Choroid plexus epithelial cell (primary cell): ENCODE data around the gene PLAC8L1.

Source experiments
- DNase-seq: peaks from one replicate; pipeline ENCODE4 v3.0.0-alpha.2; 2010; ENCODE audit warnings: low read depth
- H3K4me3 ChIP-seq: 2 replicates; pipeline ENCODE4 v1.5.1; 2011; ENCODE audit warnings: low read depth, mild to moderate bottlenecking, control low read depth, low read length, moderate library complexity
- TF ChIP-seq, protein P1 (sequence below): conservative IDR thresholded peaks from 2 replicates; pipeline ENCODE4 v1.5.1; 2011; ENCODE audit warnings: low read depth, mild to moderate bottlenecking, control low read depth, inconsistent platforms, low read length, moderate library complexity

The PLAC8L1 gene

DNA sequence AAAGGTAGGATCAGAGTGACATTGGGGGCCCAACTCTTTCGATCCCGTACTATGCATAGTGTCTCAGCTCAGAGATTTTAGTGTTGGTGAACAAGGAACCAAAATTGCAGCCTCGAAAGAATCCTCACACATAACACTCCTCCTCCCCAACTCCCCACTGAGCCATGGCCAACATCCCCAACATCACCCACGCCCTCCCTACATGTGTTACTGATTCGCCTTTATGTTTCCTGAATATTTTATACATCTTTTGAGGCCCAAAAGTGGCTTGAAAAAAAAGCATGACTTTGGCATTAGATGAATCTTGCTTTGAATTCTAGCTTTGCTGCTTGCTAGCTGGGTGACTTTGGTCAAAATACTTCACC, 45.2 kb downstream of the PLAC8L1 start:
- H3K4me3 ChIP-seq = no peak overlapping the region
- no peak for DNase-seq
- TF ChIP-seq, protein P1, sequence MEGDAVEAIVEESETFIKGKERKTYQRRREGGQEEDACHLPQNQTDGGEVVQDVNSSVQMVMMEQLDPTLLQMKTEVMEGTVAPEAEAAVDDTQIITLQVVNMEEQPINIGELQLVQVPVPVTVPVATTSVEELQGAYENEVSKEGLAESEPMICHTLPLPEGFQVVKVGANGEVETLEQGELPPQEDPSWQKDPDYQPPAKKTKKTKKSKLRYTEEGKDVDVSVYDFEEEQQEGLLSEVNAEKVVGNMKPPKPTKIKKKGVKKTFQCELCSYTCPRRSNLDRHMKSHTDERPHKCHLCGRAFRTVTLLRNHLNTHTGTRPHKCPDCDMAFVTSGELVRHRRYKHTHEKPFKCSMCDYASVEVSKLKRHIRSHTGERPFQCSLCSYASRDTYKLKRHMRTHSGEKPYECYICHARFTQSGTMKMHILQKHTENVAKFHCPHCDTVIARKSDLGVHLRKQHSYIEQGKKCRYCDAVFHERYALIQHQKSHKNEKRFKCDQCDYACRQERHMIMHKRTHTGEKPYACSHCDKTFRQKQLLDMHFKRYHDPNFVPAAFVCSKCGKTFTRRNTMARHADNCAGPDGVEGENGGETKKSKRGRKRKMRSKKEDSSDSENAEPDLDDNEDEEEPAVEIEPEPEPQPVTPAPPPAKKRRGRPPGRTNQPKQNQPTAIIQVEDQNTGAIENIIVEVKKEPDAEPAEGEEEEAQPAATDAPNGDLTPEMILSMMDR = no peak

DNA sequence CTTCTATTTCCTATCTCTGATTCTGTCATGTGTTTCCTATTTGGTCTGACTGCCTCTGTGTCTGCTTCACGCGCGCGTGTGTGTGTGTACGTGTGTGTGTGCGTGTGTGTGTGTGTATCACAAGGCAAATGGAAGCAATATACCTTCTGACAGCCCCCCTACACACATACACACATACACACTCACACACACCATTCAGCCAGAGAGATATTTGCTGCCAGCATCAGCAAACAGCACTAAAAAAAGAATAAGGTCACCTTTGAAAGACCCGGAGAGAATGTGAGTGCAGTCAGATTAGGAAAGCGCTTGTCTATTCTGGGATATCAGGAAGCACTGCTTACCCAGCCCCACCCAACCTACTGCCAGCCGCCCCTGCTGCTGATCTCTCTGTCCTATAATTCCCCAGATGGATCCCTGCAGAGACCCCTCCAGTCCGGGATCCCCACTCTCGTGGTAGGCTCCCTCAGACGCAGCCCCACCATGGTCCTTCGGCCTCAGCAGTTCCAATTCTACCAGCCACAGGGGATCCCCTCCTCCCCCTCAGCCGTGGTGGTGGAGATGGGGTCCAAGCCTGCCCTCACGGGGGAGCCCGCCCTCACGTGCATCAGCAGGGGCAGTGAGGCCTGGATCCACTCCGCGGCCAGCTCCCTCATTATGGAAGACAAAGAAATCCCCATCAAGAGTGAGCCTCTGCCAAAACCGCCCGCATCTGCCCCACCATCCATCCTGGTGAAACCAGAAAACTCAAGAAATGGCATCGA, 45.7 kb downstream of the PLAC8L1 start:
- peak; percentile 54 for DNase-seq
- TF ChIP-seq, protein P1 = no peak
- no peak overlapping the region for H3K4me3 ChIP-seq

DNA sequence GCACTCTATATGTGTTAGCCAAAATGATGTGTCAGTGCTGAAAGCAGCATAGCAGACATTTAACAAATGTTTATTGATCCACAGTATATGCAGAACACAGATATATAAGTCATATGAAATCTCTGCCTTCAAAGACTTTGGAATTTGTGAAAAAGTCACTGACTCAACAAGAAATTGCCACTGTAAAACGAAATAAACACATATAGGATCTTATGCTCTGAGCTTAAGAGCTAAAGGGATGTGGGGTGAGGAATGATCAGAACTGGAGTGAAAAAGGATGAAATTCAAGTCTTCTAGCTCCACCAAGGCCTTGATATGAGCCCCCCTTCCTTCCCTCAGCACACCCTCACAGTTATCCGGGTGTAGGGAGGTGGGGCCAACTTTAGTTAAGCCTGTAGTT, 49.9 kb downstream of the PLAC8L1 start:
- no peak overlapping the region for H3K4me3 ChIP-seq
- TF ChIP-seq, protein P1 = no peak
- no peak for DNase-seq

DNA sequence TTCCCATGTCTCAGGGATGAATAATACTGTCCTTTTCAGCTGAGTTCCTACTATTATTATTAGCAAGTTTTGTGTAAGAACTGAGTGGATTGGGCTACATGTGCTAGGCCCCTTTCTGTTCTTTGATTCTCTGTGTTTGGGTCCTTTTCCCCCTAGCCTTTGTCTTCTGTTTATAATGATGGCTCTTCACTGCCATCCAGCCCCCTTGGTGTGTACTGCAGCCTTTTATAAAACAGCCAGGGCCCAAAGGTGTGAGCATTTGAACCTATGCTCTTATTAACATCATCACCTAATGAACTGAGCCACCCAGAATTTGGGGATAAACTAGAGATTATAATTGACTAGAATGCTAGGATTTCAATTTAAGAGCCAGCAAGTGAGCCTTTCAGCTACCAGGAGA, 52.6 kb downstream of the PLAC8L1 start:
- H3K4me3 ChIP-seq = no peak overlapping the region
- DNase-seq = peak; percentile 26
- TF ChIP-seq, protein P1 = peak; percentile 65

DNA sequence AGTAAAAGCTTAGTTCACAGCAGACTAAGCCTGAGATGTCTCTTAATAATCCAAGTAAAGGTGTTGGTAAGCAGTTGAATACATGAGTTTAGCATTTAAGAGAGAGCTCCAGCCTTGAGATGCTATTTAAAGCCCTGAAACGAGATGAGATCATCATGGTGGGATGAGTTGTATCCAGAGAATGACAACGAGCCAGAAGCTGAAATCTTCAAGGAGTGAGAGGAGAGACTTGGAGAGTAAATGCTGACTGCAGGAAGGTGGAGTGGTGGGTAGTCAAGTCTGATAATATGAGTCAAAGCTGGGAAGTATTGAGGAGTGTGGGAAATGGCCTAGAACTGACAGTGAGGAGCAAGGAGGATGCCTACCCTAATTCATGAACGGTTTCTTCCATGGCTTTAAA, 53.7 kb downstream of the PLAC8L1 start:
- TF ChIP-seq, protein P1 = no peak
- H3K4me3 ChIP-seq = no peak overlapping the region
- peak; percentile 24 for DNase-seq

DNA sequence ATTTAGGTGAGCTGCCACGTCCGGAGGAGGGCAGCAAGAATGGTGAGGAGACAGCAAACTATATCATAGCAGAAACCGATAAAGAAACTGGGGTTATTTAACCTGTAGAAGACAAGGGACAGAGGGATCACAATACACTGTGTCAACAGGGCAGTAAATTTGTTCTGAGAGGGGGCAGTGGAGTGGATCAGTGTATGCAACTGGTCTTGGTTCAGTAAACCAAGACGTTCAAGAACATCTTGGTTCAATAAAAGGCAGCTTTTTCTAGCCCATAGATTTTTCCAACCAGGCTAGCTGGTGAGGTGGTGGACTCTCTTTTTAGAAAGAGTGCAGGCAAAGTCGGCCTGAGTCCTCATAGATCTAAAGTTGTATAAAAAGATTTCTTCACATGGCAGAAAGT, 55.3 kb downstream of the PLAC8L1 start:
- TF ChIP-seq, protein P1 = no peak
- DNase-seq = no peak
- H3K4me3 ChIP-seq = no peak overlapping the region

DNA sequence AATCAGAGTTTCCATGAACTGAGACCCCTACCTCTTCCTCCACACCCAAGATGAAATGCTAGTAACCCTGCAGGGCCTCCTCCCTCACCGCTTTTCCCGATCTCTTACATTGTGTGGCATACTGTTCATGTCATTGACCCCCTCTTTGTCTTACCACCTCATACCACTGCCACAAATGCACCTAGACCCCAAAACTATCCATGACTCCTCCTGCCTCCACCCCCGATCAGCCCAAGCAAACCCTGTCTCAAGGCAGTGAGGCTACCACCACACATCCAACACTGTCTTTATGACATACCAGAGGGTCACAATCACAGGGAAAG, 55.7 kb downstream of the PLAC8L1 start:
- no peak for DNase-seq
- TF ChIP-seq, protein P1 = no peak
- no peak overlapping the region for H3K4me3 ChIP-seq
